CD4-positive, CD25-positive, alpha-beta regulatory T cell (primary cell): Measurements from ENCODE around the gene COPS3. TPM values are rescaled to one million over a fixed set of nuclear protein-coding genes. Genes with fewer than 3 reads are reported as not detected.

ENCODE experiments used
- ATAC-seq, 2 donors: fragments of 150-1000 bp; cut with Tn5 transposase; one replicate each; pipeline ENCODE4 v1.10.0; 2021; ENCODE audit warnings: low read depth in 2 of 2, moderate number of reproducible peaks in 2 of 2, moderate library complexity in 1 of 2
- DNase-seq, 3 donors: peaks; one replicate each; pipeline versions ENCODE4 v3.0.0 to v3.0.0-alpha.2; 2012 to 2022; ENCODE audit warnings: mixed read lengths in 1 of 3
- H3K27ac ChIP-seq: one replicate; pipeline ENCODE4 v1.7.0; 2013; ENCODE audit warnings: mild to moderate bottlenecking, low read length; ENCODE audit not compliant: insufficient read depth, poor library complexity, severe bottlenecking
- H3K27me3 ChIP-seq: one replicate; pipeline ENCODE4 v1.7.0; 2013; ENCODE audit warnings: low read length; ENCODE audit not compliant: control insufficient read depth, insufficient read depth
- H3K36me3 ChIP-seq: one replicate; pipeline ENCODE4 v1.7.0; 2013; ENCODE audit warnings: mild to moderate bottlenecking, low read length, moderate library complexity; ENCODE audit not compliant: control insufficient read depth, insufficient read depth
- H3K4me1 ChIP-seq: 2 replicates; pipeline ENCODE4 v1.7.0; 2013; ENCODE audit warnings: mild to moderate bottlenecking, low read length; ENCODE audit not compliant: insufficient read depth, control insufficient read depth, poor library complexity, severe bottlenecking
- H3K4me3 ChIP-seq: one replicate; pipeline ENCODE4 v1.7.0; 2013; ENCODE audit warnings: low read depth, mild to moderate bottlenecking, low read length, moderate library complexity
- H3K9me3 ChIP-seq, 2 experiments: 1 replicate in 1 of 2; 2 replicates in 1 of 2; pipeline ENCODE4 v1.7.0; 2013; ENCODE audit warnings: low read length in 2 of 2, mild to moderate bottlenecking in 1 of 2, moderate library complexity in 1 of 2; ENCODE audit not compliant: control insufficient read depth in 2 of 2
- H3K27ac Mint-ChIP-seq, 3 donors: one replicate each; pipeline ENCODE4 v1.8.0; 2020 to 2022; ENCODE audit warnings: mild to moderate bottlenecking in 3 of 3, mixed read lengths in 3 of 3, moderate library complexity in 2 of 3
- H3K27me3 Mint-ChIP-seq: one replicate; pipeline ENCODE4 v1.8.0; 2022; ENCODE audit warnings: mild to moderate bottlenecking, mixed read lengths
- H3K36me3 Mint-ChIP-seq: one replicate; pipeline ENCODE4 v1.8.0; 2020; ENCODE audit warnings: mixed read lengths
- H3K4me1 Mint-ChIP-seq, 4 donors: one replicate each; pipeline ENCODE4 v1.8.0; 2020 to 2022; ENCODE audit warnings: mixed read lengths in 4 of 4, mild to moderate bottlenecking in 1 of 4
- H3K4me3 Mint-ChIP-seq, 4 donors: one replicate each; pipeline ENCODE4 v1.8.0; 2020 to 2022; ENCODE audit warnings: mild to moderate bottlenecking in 4 of 4, mixed read lengths in 4 of 4, moderate library complexity in 3 of 4
- H3K9me3 Mint-ChIP-seq, 7 donors: one replicate each; pipeline ENCODE4 v1.8.0; 2020 to 2022; ENCODE audit warnings: mixed read lengths in 7 of 7, mild to moderate bottlenecking in 3 of 7, moderate library complexity in 2 of 7
- polyA plus RNA-seq, 4 donors: library from polyadenylated mRNA; unstranded; fragments of 300-500 nt; fragmentation: Illumina TruSeq; gene quantifications; one replicate each; pipeline ENCODE4 v1.2.3, GENCODE V29; 2021
- total RNA-seq: library from RNA; stranded (reverse); gene quantifications from one replicate; pipeline ENCODE4 v1.2.3, GENCODE V29; 2022

Gene COPS3
- total and polyA plus RNA-seq, 5 donors from 2014 or later = 92.1 to 123 (median 99.4) TPM

GRCh38 chr17:17206913-17207335 lies 74.1 kb downstream of the COPS3 start:
- Histone ChIP-seq H3K9me3 (no peaks in the 10 kb centered on the region), H3K36me3 (peaks cover 15% of the 10 kb centered on the region), H3K4me3 (no peak overlapping the region), H3K27ac (peak overlapping the region; percentile 76), H3K27me3 (no peaks in the 10 kb centered on the region), H3K4me1 (peaks cover 26% of the 10 kb centered on the region)
- H3K9me3 Mint-ChIP-seq = peaks cover 0 to 2% (median 0%) of the 10 kb centered on the region in 7 donors
- DNase-seq = no peak
- peak overlapping the region; percentile 74 to 82 (median 78) for H3K4me3 Mint-ChIP-seq
- no peak for ATAC-seq
- peaks cover 6% of the 10 kb centered on the region for H3K36me3 Mint-ChIP-seq
- H3K27me3 Mint-ChIP-seq = no peaks in the 10 kb centered on the region
- peaks cover 0 to 39% (median 16%) of the 10 kb centered on the region in 4 donors for H3K4me1 Mint-ChIP-seq
- H3K27ac Mint-ChIP-seq = peak overlapping the region; percentile 78 to 91 (median 82)

GRCh38 chr17:17206124-17206912 lies 74.7 kb downstream of the COPS3 start, which contains the start of gene PLD6:
Gene PLD6, minus strand, starts transcription at chr17:17206333. Its CDS starts 47 bp downstream, at chr17:17206286.
- H3K4me3 Mint-ChIP-seq = peak within 1 kb of the TSS; percentile 89 to 96 (median 94)
- H3K4me1 Mint-ChIP-seq = peaks cover 0 to 39% (median 16%) of the 10 kb centered on the region in 4 donors
- H3K27ac ChIP-seq = peak within 1 kb of the TSS; percentile 76

GRCh38 chr17:17205368-17206123 lies 75.5 kb downstream of the COPS3 start:
- H3K27ac Mint-ChIP-seq = peak overlapping the region; percentile 66 to 93 (median 91)
- H3K4me1 Mint-ChIP-seq = peaks cover 0 to 39% (median 17%) of the 10 kb centered on the region in 4 donors
- no peaks in the 10 kb centered on the region for H3K27me3 Mint-ChIP-seq
- peak; percentile 35 to 68 (median 44) for DNase-seq
- peaks cover 12% of the 10 kb centered on the region for H3K36me3 Mint-ChIP-seq
- peak overlapping the region; percentile 89 to 96 (median 94) for H3K4me3 Mint-ChIP-seq
- Histone ChIP-seq H3K4me1 (peaks cover 26% of the 10 kb centered on the region), H3K36me3 (peaks cover 14% of the 10 kb centered on the region), H3K27ac (peak overlapping the region; percentile 76), H3K9me3 (no peaks in the 10 kb centered on the region), H3K27me3 (no peaks in the 10 kb centered on the region), H3K4me3 (peak overlapping the region; percentile 59)
- H3K9me3 Mint-ChIP-seq = peaks cover 0 to 2% (median 0%) of the 10 kb centered on the region in 7 donors
- peak; percentile 41 to 45 for ATAC-seq

More at GRCh38 chr17:17206124-17206912, 74.7 kb downstream of the COPS3 start, which contains the start of gene PLD6:
- Histone ChIP-seq H3K27me3 (no peaks in the 10 kb centered on the region), H3K4me1 (peaks cover 26% of the 10 kb centered on the region), H3K9me3 (no peaks in the 10 kb centered on the region), H3K36me3 (peaks cover 13% of the 10 kb centered on the region), H3K4me3 (peak within 1 kb of the TSS; percentile 59)
- Mint-ChIP-seq H3K27me3 (no peaks in the 10 kb centered on the region), H3K27ac (peak within 1 kb of the TSS; percentile 91 to 93 (median 92)), H3K36me3 (peaks cover 8% of the 10 kb centered on the region), H3K9me3 (peaks cover 0 to 2% (median 0%) of the 10 kb centered on the region in 7 donors)
- ATAC-seq (peak; percentile 77 to 80), DNase-seq (peak; percentile 86 to 92 (median 88))

GRCh38 chr17:17204635-17205231 lies 76.3 kb downstream of the COPS3 start:
- H3K9me3 ChIP-seq = no peaks in the 10 kb centered on the region
- Mint-ChIP-seq H3K4me1 (peaks cover 0 to 39% (median 20%) of the 10 kb centered on the region in 4 donors), H3K4me3 (peak overlapping the region; percentile 89 to 96 (median 94)), H3K27me3 (no peaks in the 10 kb centered on the region), H3K36me3 (peaks cover 19% of the 10 kb centered on the region), H3K9me3 (peaks cover 0 to 2% (median 0%) of the 10 kb centered on the region in 7 donors), H3K27ac (peak overlapping the region; percentile 66 to 91 (median 86))
- H3K27ac ChIP-seq = peak overlapping the region; percentile 76
- DNase-seq (no peak), ATAC-seq (no peak)
- no peaks in the 10 kb centered on the region for H3K27me3 ChIP-seq
- peak overlapping the region; percentile 59 for H3K4me3 ChIP-seq
- peaks cover 16% of the 10 kb centered on the region for H3K36me3 ChIP-seq
- H3K4me1 ChIP-seq = peaks cover 26% of the 10 kb centered on the region

- ATAC-seq = no peak
- Histone ChIP-seq H3K27ac (peak overlapping the region; percentile 76), H3K27me3 (no peaks in the 10 kb centered on the region), H3K9me3 (no peaks in the 10 kb centered on the region), H3K36me3 (peaks cover 16% of the 10 kb centered on the region), H3K4me1 (peaks cover 26% of the 10 kb centered on the region), H3K4me3 (peak overlapping the region; percentile 53)
- Mint-ChIP-seq H3K4me3 (peak overlapping the region; percentile 89 to 96 (median 94)), H3K27ac (peak overlapping the region; percentile 57 to 91 (median 86)), H3K27me3 (no peaks in the 10 kb centered on the region), H3K36me3 (peaks cover 19% of the 10 kb centered on the region), H3K9me3 (peaks cover 0 to 2% (median 0%) of the 10 kb centered on the region in 7 donors), H3K4me1 (peaks cover 0 to 39% (median 20%) of the 10 kb centered on the region in 4 donors)
- DNase-seq = no peak
Observed at GRCh38 chr17:17204041-17204591, 76.9 kb downstream of the COPS3 start.

GRCh38 chr17:17203173-17203730 lies 77.8 kb downstream of the COPS3 start:
- Mint-ChIP-seq H3K4me3 (peak overlapping the region in 1 of 4 donors; percentile 89), H3K27me3 (no peaks in the 10 kb centered on the region), H3K27ac (peak overlapping the region; percentile 57 to 78 (median 69)), H3K36me3 (peaks cover 19% of the 10 kb centered on the region), H3K9me3 (peaks cover 0 to 2% (median 0%) of the 10 kb centered on the region in 7 donors), H3K4me1 (peaks cover 0 to 39% (median 20%) of the 10 kb centered on the region in 4 donors)
- Histone ChIP-seq H3K4me1 (peaks cover 26% of the 10 kb centered on the region), H3K27me3 (no peaks in the 10 kb centered on the region), H3K9me3 (no peaks in the 10 kb centered on the region), H3K4me3 (no peak overlapping the region), H3K36me3 (peaks cover 16% of the 10 kb centered on the region), H3K27ac (no peak overlapping the region)
- ATAC-seq (no peak), DNase-seq (no peak)
